ENCODE results near the gene VPS8.

The VPS8 gene

DNA sequence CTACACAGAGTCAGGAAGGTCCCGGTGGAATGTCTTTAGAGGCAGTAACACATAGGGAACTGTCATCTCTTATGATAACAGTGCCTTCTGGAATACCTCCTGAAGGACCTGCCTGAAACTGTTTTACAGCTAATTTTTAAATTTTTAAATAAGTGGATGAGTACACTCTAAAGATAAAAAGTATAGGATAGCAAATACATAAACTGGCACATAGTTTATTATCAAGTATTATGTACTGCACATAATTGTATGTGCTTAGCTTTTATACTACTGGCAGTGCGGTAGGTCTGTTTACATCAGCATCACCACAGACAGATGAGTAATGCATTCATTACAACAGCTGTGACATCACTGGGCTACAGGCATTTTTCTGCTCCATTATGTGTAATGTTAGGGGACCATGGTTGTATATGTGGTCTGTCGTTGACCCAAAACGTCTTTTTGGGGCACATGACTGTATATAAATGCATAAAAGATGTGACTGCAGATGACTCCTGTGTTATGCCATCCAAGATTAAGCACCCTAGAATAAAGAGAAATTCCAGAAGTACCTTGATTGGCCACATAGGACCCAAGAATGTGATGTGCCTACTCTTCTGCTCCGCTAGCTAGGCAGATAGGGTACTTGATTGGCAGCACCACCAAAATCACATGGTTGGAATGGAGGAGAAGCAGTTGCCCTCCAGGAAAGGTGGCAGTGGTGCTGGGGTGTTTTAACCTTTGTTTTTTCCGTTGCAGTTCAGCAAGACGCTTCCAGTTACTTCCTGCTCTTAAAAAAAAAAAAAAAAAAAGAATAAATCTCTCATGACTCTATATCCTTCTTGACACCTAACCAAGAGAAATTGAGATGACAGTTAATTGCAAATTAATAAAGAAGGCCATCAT, 3.3 kb downstream of the VPS8 start:
- Mint-ChIP-seq H3K4me3 (no peak overlapping the region), H3K36me3 (peaks cover 19% of the 10 kb centered on the region), H3K9me3 (no peaks in the 10 kb centered on the region), H3K27me3 (no peaks in the 10 kb centered on the region), H3K27ac (no peak overlapping the region), H3K4me1 (peaks cover 41% of the 10 kb centered on the region)
- no peak for ATAC-seq

DNA sequence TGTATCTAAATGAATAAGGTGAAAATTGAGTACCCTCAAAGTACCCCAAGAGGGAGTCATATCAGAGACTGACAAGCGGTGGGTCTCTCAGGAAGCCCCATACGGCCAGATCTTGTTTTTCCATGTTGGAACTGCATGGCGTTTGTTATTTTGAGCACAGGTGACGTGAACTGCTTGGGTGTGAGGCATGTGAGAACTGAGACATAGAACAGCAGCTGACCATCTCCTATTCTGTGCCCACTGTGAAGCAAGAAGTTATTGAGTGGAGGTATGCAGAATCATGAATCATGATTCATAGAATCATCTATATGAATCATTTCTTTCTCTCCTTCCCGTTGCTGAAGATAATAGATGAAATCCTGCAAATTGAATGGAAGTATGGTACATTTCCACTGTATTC, 4.6 kb downstream of the VPS8 start:
- Mint-ChIP-seq H3K4me3 (no peak overlapping the region), H3K4me1 (peaks cover 45% of the 10 kb centered on the region), H3K27me3 (no peaks in the 10 kb centered on the region), H3K36me3 (peaks cover 19% of the 10 kb centered on the region), H3K27ac (no peak overlapping the region), H3K9me3 (no peaks in the 10 kb centered on the region)
- no peak for ATAC-seq

DNA sequence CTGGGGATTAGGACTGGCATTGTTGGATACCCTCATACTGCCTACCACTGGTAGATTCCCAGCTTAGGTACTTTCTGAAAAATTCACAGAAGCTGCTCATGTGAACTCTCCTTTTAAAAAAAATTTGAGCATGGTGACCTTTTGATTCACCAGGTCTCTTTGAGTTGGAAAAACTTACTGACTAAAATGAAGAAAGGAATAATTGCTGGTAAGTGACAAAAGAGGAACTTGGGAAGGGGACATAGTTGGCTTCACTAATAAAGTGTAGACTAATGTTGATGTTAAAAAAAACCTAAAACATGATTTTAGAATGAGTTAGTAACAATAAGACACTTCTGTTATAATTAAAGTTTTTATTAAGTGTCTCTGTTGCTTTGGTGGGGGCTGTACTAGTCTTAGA, 8.6 kb downstream of the VPS8 start:
- H3K36me3 Mint-ChIP-seq, result peaks cover 30% of the 10 kb centered on the region
- peak overlapping the region; percentile 3 for H3K4me3 Mint-ChIP-seq
- ATAC-seq, result peak; percentile 36
- peaks cover 27% of the 10 kb centered on the region for H3K4me1 Mint-ChIP-seq
- H3K27me3 Mint-ChIP-seq, result no peaks in the 10 kb centered on the region
- H3K9me3 Mint-ChIP-seq, result no peaks in the 10 kb centered on the region
- H3K27ac Mint-ChIP-seq, result peak overlapping the region; percentile 66

DNA sequence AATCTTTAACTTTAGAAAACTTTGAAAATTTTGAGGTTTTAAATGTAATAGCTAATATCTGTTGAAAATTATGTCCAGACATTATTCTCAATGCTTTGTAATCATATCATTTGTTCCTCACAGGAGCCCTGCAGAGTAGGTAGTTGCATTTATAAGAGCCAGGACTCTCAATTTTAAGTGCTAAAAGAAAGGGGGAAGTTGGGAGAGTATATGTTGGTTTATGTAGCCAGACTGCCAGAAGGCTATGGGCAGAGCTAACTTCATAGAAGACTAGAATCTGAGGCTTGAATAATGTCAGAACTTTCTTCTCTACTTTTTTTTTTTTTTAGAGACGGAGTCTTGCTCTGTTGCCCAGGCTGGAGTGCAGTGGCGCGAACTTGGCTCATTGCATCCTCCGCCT, 9.1 kb downstream of the VPS8 start:
- H3K27me3 Mint-ChIP-seq, result no peaks in the 10 kb centered on the region
- no peak overlapping the region for H3K4me3 Mint-ChIP-seq
- no peak for ATAC-seq
- H3K36me3 Mint-ChIP-seq, result peaks cover 35% of the 10 kb centered on the region
- H3K27ac Mint-ChIP-seq, result no peak overlapping the region
- H3K9me3 Mint-ChIP-seq, result no peaks in the 10 kb centered on the region
- peaks cover 27% of the 10 kb centered on the region for H3K4me1 Mint-ChIP-seq

DNA sequence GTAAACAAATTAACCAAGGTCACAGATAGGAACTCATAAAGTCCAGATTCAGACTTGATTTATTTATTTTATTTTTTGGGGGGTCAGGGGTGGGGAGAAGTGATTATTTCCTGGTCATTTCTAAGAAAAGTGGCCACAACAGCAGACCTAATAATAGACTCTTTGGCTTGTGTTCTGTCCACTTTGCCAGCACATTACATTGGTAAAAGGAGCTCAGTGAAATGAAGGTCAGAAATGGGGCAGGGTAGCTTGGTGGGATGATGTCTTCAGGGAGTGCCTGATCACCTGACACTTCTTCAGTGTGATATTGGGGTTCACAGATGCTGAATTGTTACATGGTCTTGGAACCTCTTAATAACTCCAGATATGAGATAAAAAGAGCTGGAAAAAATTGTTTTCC, 10.1 kb downstream of the VPS8 start:
- H3K27me3 Mint-ChIP-seq, result no peaks in the 10 kb centered on the region
- peaks cover 31% of the 10 kb centered on the region for H3K36me3 Mint-ChIP-seq
- no peak for ATAC-seq
- H3K27ac Mint-ChIP-seq, result no peak overlapping the region
- H3K4me3 Mint-ChIP-seq, result no peak overlapping the region
- H3K4me1 Mint-ChIP-seq, result peaks cover 27% of the 10 kb centered on the region
- H3K9me3 Mint-ChIP-seq, result no peaks in the 10 kb centered on the region

DNA sequence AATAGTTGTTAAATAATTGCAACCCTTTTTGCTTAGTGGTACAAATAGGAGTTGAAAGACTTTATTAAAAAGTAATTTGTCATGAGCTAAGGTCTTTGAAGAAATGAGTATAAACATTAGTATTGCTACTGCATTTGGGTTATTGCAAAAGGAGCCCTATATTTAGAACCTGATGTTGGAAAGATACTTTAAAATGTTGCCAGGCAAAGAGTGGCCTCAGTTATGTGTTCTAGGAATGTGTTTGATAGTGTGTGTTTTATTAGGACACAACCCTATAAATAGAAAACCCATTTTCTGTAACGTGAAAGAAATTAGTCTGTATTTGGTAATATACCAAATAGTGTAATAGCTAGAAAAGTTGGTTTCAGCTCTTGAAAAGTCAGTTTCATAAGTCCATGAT, 10.7 kb downstream of the VPS8 start:
- Mint-ChIP-seq H3K36me3 (peaks cover 31% of the 10 kb centered on the region), H3K4me3 (no peak overlapping the region), H3K27me3 (no peaks in the 10 kb centered on the region), H3K9me3 (no peaks in the 10 kb centered on the region), H3K27ac (no peak overlapping the region), H3K4me1 (peaks cover 25% of the 10 kb centered on the region)
- ATAC-seq, result no peak

DNA sequence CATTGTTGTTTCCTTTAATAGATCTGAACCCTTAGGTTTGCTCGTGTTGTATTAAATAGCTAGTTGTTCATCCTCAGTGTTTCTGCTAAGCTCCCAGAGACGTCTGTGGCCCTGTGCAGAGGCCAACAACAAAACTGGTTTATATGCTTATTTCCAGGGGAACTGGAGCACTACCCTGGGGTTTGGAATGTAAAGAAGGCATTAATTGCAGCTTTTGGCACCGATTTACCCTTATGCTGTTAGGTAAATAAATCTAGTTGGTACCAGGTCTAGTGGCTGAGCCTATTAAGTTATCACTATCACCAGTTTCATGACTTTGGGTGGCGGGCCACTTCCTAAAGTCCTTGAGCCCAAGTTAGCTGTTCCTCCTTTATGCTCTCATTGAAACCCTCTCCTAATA, 12.0 kb downstream of the VPS8 start:
- Mint-ChIP-seq H3K4me3 (no peak overlapping the region), H3K27me3 (no peaks in the 10 kb centered on the region), H3K9me3 (no peaks in the 10 kb centered on the region), H3K4me1 (peaks cover 20% of the 10 kb centered on the region), H3K27ac (no peak overlapping the region), H3K36me3 (peaks cover 38% of the 10 kb centered on the region)
- ATAC-seq, result no peak

DNA sequence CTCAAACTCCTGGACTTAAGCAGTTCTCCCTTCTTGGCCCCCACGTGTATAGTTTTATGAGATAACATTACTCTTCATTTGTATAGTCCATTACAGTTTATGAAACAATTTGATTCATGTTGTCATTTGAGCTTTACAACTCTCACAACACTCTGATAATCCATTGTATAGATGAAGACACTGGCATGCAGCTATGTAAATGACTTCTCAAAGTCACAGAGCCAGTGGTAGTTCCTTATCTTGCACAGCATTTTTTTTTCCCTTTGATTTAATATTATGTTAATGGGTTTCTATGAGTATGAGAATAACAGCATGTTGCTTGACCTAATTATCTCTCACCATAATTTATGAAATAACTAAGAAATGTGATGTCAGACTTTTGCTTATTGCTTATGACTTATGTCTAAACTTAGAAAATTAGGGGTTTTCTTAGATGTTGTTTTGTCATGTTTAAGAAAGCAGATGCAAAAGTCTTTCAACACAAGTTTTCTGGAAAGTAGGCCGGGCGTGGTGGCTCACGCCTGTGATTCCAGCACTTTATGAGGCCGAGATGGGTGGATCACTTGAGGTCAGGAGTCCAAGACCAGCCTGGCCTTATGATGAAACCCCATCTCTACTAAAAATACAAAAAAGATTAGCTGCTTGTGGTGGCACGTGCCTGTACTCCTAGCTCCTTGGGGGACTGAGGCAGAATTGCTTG, 13.3 kb downstream of the VPS8 start:
- ATAC-seq, result no peak
- Mint-ChIP-seq H3K9me3 (no peaks in the 10 kb centered on the region), H3K36me3 (peaks cover 47% of the 10 kb centered on the region), H3K27me3 (no peaks in the 10 kb centered on the region), H3K4me3 (no peak overlapping the region), H3K27ac (no peak overlapping the region), H3K4me1 (peaks cover 7% of the 10 kb centered on the region)

DNA sequence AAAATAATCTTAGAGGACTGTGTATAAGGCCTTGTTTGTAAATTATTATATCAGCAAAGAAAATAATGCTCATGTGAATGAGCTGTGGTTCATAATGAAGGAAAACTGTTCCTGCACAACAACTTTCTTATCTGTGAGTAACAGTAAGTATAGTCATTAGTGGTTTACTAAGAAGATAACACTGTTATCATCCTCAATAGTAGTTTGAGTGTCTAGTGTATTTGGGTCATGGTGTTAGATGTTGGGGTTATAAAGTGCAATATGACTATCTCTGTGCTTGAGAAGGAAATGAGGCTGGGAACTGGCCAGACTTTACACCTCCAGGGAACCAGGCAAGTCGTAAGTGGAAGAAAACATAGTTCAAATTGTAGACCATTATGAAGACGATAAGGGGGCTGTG, 15.6 kb downstream of the VPS8 start:
- Mint-ChIP-seq H3K4me1 (no peaks in the 10 kb centered on the region), H3K27ac (no peak overlapping the region), H3K9me3 (no peaks in the 10 kb centered on the region), H3K4me3 (no peak overlapping the region), H3K27me3 (no peaks in the 10 kb centered on the region), H3K36me3 (peaks cover 69% of the 10 kb centered on the region)
- no peak for ATAC-seq

DNA sequence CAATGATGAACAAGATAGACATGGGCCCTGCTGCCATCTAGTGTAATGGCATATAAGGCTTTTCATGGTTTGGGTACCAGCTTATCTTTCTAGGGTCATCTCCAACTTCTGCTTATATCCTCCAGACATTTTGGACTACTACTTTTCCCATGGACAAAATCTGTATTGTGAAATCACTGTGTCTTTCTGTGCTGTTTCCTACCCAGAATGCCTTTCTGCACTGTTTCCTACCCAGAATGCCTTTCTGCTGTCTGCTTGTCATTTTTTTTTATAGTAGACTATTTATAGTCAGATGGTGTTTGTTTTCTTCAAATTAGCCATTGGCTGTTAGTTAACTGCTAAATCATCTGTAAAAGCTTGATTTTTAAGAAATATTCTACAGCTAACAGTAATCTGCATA, 20.1 kb downstream of the VPS8 start:
- Mint-ChIP-seq H3K4me1 (no peaks in the 10 kb centered on the region), H3K9me3 (no peaks in the 10 kb centered on the region), H3K36me3 (peaks cover 78% of the 10 kb centered on the region), H3K27me3 (no peaks in the 10 kb centered on the region), H3K27ac (no peak overlapping the region), H3K4me3 (no peak overlapping the region)
- no peak for ATAC-seq

DNA sequence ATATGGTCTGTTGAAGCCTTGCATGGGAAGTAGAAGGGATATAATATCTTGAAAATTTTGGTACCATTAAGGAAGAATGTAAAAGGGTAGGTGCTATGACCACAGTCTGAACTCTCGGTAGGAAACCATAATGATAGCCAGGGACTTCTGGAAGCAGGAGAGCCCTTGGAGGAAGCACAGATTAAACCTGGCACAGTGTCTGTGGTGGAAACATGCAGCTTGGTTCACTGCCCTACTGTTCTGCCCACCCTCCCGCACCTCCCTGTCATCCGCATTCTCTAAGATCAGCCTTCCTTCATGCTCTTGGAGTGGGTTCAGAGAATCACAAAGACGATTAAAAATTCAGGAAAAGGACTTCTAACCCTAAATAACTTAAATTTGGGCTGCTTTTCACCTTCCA, 20.9 kb downstream of the VPS8 start:
- Mint-ChIP-seq H3K27ac (no peak overlapping the region), H3K4me3 (no peak overlapping the region), H3K27me3 (no peaks in the 10 kb centered on the region), H3K9me3 (no peaks in the 10 kb centered on the region), H3K36me3 (peaks cover 77% of the 10 kb centered on the region), H3K4me1 (no peaks in the 10 kb centered on the region)
- ATAC-seq, result no peak

DNA sequence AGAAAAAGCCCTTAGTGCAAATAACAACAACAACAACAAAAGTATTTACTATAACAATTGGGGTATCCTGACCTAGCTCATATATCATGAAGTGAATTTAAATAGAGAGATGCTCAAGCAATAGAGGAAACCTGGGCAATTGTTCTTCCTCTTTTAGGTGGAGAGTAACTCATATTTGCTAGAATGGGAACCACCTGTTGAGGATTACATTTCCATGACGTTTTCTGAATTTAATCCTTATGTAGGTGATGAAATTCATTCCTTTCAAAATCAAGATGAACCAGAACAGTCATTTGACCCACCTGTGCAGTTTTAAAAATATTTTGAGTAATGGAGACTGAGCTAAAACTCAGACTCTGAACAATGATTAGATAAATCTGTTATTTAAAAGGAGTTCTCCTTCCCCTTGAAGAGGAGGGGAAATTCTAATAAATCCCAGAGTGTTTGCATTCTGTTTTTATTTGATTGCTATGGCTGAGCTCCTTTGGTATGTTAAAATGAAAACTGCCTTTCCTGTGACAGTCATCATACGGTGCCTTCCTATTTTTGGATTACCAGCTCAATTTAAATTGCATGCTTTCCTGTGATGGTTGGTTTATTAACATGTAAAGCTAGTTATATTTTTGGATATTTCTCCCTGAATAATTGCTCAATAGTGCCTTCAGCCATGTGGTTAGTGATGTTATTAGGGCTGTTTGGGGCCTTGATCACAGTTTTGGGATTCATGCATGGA, 24.3 kb downstream of the VPS8 start:
- Mint-ChIP-seq H3K4me3 (no peak overlapping the region), H3K4me1 (no peaks in the 10 kb centered on the region), H3K27ac (no peak overlapping the region), H3K36me3 (peaks cover 62% of the 10 kb centered on the region), H3K9me3 (no peaks in the 10 kb centered on the region), H3K27me3 (no peaks in the 10 kb centered on the region)
- ATAC-seq, result no peak

DNA sequence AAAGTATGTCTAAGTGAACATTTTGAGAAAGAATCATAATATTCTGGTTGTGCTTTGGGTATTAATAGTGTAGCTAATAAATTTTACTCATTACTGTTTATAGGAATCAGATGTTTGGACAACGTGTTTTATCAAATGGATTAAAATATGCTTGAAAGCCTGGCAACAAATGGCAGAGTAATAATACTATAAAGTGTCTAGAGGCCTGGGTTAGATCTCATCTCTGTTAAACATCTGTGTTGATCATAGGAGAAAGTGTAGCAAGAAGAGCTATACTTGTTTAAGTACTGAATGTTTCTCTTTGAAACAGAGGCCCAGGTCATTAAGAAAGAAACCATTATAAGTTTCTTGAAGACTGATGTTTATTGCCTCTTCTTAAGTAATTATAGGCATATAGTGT, 30.5 kb downstream of the VPS8 start:
- H3K4me1 Mint-ChIP-seq, result no peaks in the 10 kb centered on the region
- H3K9me3 Mint-ChIP-seq, result no peaks in the 10 kb centered on the region
- H3K4me3 Mint-ChIP-seq, result no peak overlapping the region
- no peak overlapping the region for H3K27ac Mint-ChIP-seq
- no peaks in the 10 kb centered on the region for H3K27me3 Mint-ChIP-seq
- no peak for ATAC-seq
- peaks cover 30% of the 10 kb centered on the region for H3K36me3 Mint-ChIP-seq

DNA sequence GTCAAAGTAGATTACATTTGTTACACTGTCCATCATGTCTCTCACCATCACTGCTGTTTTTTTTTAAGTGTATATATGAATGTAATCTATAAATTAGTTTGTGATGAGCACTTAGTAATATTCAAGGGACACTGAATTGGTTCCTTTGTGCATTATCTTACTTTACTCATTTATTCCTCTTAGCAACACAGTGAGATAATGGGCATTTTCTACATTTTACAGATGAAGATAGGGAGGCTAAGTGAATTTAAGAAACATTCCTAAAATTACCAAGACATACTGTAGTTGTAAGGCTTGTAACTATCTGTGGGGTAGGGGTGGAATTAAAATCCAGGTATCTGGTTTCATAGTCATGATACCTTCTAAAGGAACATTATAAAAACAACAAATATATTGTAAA, 33.9 kb downstream of the VPS8 start:
- no peaks in the 10 kb centered on the region for H3K27me3 Mint-ChIP-seq
- no peaks in the 10 kb centered on the region for H3K4me1 Mint-ChIP-seq
- no peaks in the 10 kb centered on the region for H3K9me3 Mint-ChIP-seq
- peaks cover 31% of the 10 kb centered on the region for H3K36me3 Mint-ChIP-seq
- H3K4me3 Mint-ChIP-seq, result no peak overlapping the region
- no peak overlapping the region for H3K27ac Mint-ChIP-seq
- no peak for ATAC-seq

DNA sequence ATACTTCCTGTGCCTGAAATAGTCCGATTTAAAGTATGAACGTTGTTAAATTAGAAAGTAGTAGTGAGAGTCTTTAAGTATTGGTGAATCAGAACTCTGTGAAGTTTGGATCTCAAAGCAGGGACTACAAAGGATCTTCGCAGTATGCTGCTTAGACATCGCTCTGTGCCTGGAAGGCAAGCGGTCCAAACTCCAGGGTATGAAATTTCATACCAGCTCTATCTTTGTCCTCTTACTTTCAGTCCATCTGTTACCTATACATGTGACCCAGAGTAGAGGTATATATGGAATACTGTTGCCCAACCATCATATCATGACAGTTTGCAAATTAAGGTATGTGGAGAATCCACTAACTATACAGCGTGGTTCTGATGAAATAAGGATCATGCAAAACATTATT, 34.5 kb downstream of the VPS8 start:
- ATAC-seq, result no peak
- H3K27me3 Mint-ChIP-seq, result no peaks in the 10 kb centered on the region
- no peaks in the 10 kb centered on the region for H3K9me3 Mint-ChIP-seq
- no peak overlapping the region for H3K4me3 Mint-ChIP-seq
- no peaks in the 10 kb centered on the region for H3K4me1 Mint-ChIP-seq
- H3K27ac Mint-ChIP-seq, result no peak overlapping the region
- peaks cover 35% of the 10 kb centered on the region for H3K36me3 Mint-ChIP-seq
